Kidney epithelial cell (primary cell): Measurements from ENCODE around the gene KCNK6. TPM values are rescaled to one million over a fixed set of nuclear protein-coding genes. Genes with fewer than 3 reads are reported as not detected.
A peak's percentile ranks its signal among the peaks of the same experiment; 100 is the strongest.

Source experiments
- DNase-seq: peaks from one replicate; pipeline ENCODE4 v3.0.0-alpha.2; 2010; ENCODE audit warnings: low read depth
- H3K27me3 ChIP-seq: 2 replicates; pipeline ENCODE4 v1.6.0; 2011; ENCODE audit warnings: low read length; ENCODE audit not compliant: control insufficient read depth, insufficient read depth
- H3K36me3 ChIP-seq: 2 replicates; pipeline ENCODE4 v1.5.1; 2011; ENCODE audit warnings: low read length; ENCODE audit not compliant: control insufficient read depth, insufficient read depth
- H3K4me3 ChIP-seq: 2 replicates; pipeline ENCODE4 v1.5.1; 2011; ENCODE audit warnings: low read depth, mild to moderate bottlenecking, control low read depth, low read length
- total RNA-seq: library from RNA; depleted of rRNA; stranded (reverse); fragments of >200 nt; gene quantifications from 2 replicates; pipeline ENCODE4 v1.2.3, GENCODE V29; 2015
- TF ChIP-seq, protein P1 (sequence below): IDR thresholded peaks from 2 replicates; pipeline ENCODE4 v1.5.1; 2011; ENCODE audit warnings: mild to moderate bottlenecking, moderate library complexity, low read length, control low read depth, inconsistent platforms; ENCODE audit not compliant: insufficient read depth, poor library complexity, severe bottlenecking

KCNK6 gene
- total RNA-seq: 3.6 and 4.1 TPM in 2 replicates

DNA sequence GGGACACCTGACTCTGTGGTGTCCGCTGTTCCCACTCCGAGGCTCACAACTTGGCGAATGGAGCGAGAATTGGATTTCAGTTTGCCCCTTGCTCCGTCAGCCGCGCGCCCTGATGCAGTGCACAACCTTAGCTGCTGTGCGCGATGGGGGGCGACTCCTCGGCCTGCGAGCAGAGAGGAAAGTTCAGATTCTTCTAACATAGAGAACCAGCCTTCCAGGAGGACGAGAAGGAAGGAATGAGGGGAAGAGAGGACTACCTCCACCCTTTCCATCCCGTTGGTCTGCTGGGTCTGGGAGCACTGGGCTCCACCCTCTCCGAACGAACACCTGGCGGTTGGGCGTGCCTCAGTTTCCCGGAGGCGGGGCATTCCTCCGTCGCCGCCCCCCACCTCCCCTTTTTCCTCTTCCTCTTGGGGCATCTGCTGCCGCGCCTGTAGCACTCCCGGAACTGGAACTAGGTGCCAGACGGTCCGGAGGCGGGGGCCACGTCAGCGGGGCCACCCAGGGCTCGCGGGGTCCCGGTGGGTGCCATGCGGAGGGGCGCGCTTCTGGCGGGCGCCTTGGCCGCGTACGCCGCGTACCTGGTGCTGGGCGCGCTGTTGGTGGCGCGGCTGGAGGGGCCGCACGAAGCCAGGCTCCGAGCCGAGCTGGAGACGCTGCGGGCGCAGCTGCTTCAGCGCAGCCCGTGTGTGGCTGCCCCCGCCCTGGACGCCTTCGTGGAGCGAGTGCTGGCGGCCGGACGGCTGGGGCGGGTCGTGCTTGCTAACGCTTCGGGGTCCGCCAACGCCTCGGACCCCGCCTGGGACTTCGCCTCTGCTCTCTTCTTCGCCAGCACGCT, at the start of gene KCNK6:
Gene KCNK6, plus strand, starts transcription at position 425 of the 838 bp plus-strand sequence. Its CDS starts 106 bp downstream, at position 531.
- peak within 1 kb of the TSS; percentile 51 for H3K4me3 ChIP-seq
- H3K36me3 ChIP-seq: no peaks in the 10 kb centered on the region
- H3K27me3 ChIP-seq: no peaks in the 10 kb centered on the region
- TF ChIP-seq, protein P1, sequence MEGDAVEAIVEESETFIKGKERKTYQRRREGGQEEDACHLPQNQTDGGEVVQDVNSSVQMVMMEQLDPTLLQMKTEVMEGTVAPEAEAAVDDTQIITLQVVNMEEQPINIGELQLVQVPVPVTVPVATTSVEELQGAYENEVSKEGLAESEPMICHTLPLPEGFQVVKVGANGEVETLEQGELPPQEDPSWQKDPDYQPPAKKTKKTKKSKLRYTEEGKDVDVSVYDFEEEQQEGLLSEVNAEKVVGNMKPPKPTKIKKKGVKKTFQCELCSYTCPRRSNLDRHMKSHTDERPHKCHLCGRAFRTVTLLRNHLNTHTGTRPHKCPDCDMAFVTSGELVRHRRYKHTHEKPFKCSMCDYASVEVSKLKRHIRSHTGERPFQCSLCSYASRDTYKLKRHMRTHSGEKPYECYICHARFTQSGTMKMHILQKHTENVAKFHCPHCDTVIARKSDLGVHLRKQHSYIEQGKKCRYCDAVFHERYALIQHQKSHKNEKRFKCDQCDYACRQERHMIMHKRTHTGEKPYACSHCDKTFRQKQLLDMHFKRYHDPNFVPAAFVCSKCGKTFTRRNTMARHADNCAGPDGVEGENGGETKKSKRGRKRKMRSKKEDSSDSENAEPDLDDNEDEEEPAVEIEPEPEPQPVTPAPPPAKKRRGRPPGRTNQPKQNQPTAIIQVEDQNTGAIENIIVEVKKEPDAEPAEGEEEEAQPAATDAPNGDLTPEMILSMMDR: no peak
- no peak for DNase-seq

DNA sequence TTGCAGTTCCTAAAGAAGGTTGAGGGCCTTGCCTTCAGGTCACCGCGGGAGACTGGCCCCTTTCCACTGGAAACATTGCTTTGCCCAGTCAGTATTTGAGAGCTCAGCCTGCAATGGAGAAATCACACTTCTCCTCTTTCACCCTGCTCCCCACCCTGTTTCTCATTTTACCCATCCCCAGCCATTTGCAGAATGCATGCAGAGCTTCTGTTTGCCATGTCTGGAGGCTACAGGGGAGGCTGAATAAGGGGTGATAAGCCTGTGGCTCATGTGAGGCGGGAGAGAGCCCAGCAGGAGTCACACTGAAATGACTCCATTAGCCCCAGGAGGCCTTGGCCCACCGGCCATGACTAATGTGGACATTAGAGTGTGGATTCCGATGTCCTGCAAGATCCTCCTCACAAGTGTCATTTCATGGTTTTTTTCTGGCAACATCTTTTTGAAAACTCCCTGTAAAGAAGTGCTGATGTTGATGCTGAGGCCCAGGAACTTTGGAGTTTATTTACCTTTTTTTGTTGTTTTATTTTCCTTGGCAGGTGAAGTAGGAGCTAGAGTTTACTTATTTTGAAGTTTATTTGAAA, 49.0 kb upstream of the KCNK6 start:
- no peak for DNase-seq
- H3K36me3 ChIP-seq: no peaks in the 10 kb centered on the region

DNA sequence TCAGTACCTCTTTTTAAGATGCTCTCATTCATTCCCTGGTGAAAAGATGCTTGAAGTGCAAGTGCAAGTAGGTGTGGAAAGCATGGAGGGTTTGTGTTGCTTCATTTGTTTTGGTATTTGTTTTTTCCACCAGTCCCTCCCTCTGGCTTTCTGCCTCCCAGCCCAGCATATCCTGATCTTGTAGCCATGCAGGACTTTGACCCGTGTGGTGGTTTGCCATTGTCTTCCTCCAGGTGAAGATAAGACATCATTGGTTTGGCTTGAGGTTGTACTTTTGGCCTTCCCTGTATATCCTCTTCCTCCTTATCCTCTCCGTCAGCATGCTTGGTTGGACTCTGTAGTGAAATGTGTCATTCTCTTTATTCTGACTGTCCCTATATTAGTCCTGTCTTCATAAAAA, 46.1 kb upstream of the KCNK6 start:
- TF ChIP-seq, protein P1: no peak
- DNase-seq: no peak
- no peak overlapping the region for H3K4me3 ChIP-seq
- no peaks in the 10 kb centered on the region for H3K27me3 ChIP-seq
- no peaks in the 10 kb centered on the region for H3K36me3 ChIP-seq

More for the DNA sequence above, 49.0 kb upstream of the KCNK6 start:
- Histone ChIP-seq H3K4me3 (no peak overlapping the region), H3K27me3 (no peaks in the 10 kb centered on the region)
- TF ChIP-seq, protein P1: no peak

DNA sequence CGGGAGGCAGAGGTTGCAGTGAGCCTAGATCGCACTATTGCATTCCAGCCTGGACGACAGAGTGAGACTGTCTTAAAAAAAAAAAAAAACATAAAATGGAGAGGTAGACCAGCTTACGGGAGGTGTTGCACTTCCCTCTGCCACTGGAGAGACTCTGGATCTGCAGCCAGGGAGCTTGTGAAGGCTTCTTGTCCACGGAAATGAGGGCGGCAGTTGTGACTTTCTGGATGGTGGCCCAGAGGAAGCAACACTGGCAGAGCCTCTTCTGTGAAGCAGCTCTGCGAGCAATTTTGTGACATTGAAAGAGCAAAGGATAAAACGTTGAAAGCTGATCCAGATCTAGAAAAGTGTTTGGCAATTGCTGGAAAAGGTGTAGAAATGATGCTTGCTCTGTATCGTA, 44.9 kb upstream of the KCNK6 start:
- TF ChIP-seq, protein P1: no peak
- no peaks in the 10 kb centered on the region for H3K27me3 ChIP-seq
- no peak overlapping the region for H3K4me3 ChIP-seq
- no peak for DNase-seq
- no peaks in the 10 kb centered on the region for H3K36me3 ChIP-seq

DNA sequence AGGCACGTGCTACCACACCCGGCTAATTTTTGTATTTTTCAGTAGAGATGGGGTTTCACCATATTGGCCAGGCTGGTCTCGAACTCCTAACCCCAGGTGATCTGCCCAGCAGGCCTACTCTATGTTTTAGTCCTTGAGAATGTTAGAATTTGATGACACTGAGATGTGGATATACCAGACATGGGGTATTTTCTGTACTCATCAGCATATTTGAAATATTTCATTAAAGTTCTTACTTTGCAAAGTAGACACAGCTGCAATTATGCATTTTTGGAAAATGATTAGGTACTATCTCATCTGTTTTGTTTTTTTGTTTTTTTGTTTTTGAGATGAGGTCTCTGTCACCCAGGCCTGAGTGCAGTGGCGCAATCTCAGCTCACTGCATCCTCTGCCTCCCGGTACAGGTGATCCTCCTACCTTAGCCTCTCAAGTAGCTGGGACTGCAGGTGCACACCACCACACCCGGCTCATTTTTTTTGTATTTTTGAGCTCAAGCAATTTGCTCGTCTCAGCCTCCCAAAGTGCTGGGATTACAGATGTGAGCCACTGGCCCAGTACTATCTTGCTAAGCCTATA, 42.6 kb upstream of the KCNK6 start:
- H3K27me3 ChIP-seq: no peaks in the 10 kb centered on the region
- TF ChIP-seq, protein P1: no peak
- DNase-seq: no peak
- H3K36me3 ChIP-seq: no peaks in the 10 kb centered on the region
- H3K4me3 ChIP-seq: no peak overlapping the region
